Motor neuron (in vitro differentiated cells): ENCODE measurements around the gene TOR1A. TPM values are rescaled to one million over a fixed set of nuclear protein-coding genes. Genes with fewer than 3 reads are reported as not detected.

Experiments
- ATAC-seq, 8 experiments: fragments of 200-7000 bp; cut with Tn5 transposase; replicated peaks in 6 of 8; 2 replicates each; pipeline ENCODE4 v1.8.0; 2021; ENCODE audit warnings: mild to moderate bottlenecking in 8 of 8, moderate library complexity in 8 of 8
- H3K27ac ChIP-seq, 2 donors: fragments of 250-450 bp; sonication (Bioruptor Pico); 2 replicates each; pipeline ENCODE4 v1.9.0; 2021; ENCODE audit warnings: antibody characterized with exemption in 2 of 2, mild to moderate bottlenecking in 2 of 2, moderate library complexity in 1 of 2
- H3K4me1 ChIP-seq, 2 donors: fragments of 250-450 bp; sonication (Bioruptor Pico); replicated peaks in 1 of 2; 2 replicates each; pipeline ENCODE4 v1.6.1; 2021; ENCODE audit warnings: antibody characterized with exemption in 2 of 2, mild to moderate bottlenecking in 2 of 2, moderate library complexity in 1 of 2
- H3K4me3 ChIP-seq, 5 donors: fragments of 250-450 bp; sonication (Bioruptor Pico); 2 replicates each; pipeline ENCODE4 v1.9.0; 2021; ENCODE audit warnings: antibody characterized with exemption in 5 of 5, mild to moderate bottlenecking in 5 of 5, moderate library complexity in 4 of 5
- WGBS, 10 experiments: fragments of 450-650 bp; shearing (Covaris generic); methylation state at CpG; one replicate each; pipeline ENCODE4 v1.0.0; 2022; 5-methylcytosine and 5-hydroxymethylcytosine counted together
- in situ Hi-C, 9 experiments: fragments of 400-800 bp; cut with MboI; loops; one replicate each; pipeline ENCODE4 v1.15.0; 2021; ENCODE audit warnings: low sequenced_read_pairs in 9 of 9, low pct_unique_long_range_greater_than_20kb in 2 of 9; ENCODE audit not compliant: unreplicated experiment in 9 of 9
- total RNA-seq, 8 experiments: library from RNA; unstranded; fragments of 300-600 nt; gene quantifications; 2 replicates each; pipeline versions ENCODE4 v1.2.3 to v1.2.4, GENCODE V29; 2022

TOR1A gene
- total RNA-seq, 8 experiments from 2014 or later = 19.8 to 46.2 (median 34.6) TPM

DNA sequence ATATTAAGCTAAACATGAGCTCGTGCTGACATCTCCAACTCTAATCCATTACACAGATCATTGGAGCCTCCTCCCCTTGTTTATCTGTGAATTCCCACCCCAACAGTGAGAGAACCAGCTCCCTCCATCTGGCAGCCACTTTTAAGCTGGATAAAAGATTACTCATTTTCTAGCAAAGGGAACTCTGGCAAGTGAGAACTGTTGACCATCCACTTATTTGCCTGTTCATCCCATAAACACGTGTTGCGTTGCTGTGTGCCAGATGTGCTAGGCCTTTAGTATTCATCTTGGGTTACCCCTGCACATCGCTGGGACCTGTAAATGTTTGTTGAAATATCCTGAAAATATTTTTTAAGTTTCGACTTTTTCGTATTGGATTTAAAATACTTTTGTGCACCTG is 2.4 kb upstream of the TOR1A start:
- peaks cover 6% of the 10 kb centered on the region in 2 donors for H3K4me1 ChIP-seq
- in situ Hi-C loops = no loop called here
- H3K27ac ChIP-seq = no peak overlapping the region
- 8 to 97% (median 74%) methylated on average over 1 to 6 of the region's 6 CpGs; no CpG with 5 or more reads in 1 of the 10 experiments for WGBS, 10 experiments
- no peak for ATAC-seq
- no peak overlapping the region for H3K4me3 ChIP-seq

DNA sequence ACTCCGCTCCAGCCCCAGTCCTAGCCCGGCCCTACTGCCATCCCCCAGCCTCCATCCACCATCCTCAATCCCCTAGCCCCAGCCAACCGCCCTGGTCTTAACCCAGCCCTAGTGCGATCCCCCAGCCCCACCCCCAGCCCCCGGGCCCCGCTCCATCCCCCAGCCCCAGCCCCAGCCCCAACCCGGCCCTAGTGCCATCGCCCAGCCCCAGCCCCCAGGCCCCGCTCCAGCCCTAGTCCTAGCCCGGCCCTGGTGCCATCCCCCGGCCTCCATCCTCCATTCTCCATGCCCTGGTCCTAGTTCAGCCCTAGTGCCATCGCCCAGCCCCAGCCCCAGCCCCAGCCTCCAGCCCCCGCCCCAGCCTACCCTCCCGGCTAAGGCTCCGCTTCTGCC is 398 bp downstream of the TOR1A start:
- in situ Hi-C loops = no loop called here
- no CpG with 5 or more reads among the region's 15 CpGs for WGBS, 10 experiments
- H3K27ac ChIP-seq = peak overlapping the region; percentile 75 to 83

DNA sequence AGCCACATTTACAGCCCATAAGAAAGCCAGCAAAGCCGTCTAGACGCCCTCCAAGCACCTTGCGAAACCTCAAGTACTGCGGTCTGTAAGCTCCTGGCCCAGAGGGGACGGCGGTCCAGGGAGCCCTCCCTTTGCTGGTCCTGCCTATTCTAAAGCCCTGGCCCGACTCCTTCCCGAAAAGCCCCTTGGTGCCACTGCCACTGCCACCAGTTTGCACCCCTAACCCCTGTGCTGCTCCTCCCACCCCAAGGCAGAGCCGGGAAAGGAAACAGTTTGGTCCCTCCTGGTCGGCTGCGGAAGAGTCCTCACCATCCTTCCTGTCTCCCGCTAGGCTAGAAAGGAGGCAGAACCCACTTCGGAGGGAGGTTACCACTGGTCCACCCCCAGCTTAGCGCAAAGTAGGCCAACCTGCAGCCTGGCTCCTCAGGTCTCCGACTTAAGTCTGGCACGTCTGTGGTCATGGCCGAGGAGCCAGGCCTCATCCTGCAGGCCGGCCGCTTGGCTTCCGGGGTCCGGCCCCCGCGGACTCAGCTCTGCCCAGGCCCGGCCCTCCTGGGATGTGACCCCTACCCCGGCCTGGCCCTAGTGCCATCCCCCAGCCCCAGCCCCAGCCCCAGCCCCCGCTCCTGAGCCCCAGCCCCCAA is 916 bp downstream of the TOR1A start:
- WGBS, 10 experiments = 15 to 70% (median 40%) methylated on average over 1 to 8 of the region's 26 CpGs; no CpG with 5 or more reads in 4 of the 10 experiments
- in situ Hi-C loops = no loop called here
- ATAC-seq = peak; percentile 18 to 38 (median 26)
- Histone ChIP-seq H3K4me3 (peak overlapping the region; percentile 60 to 99 (median 85)), H3K4me1 (peaks cover 6% of the 10 kb centered on the region in 2 donors), H3K27ac (peak overlapping the region in 1 of 2 donors; percentile 47)

More for the DNA sequence above, 398 bp downstream of the TOR1A start:
- ATAC-seq = peak in 7 of 8 experiments; percentile 17 to 63 (median 57)
- Histone ChIP-seq H3K4me1 (peaks cover 6% of the 10 kb centered on the region in 2 donors), H3K4me3 (peak overlapping the region; percentile 60 to 99 (median 85))

DNA sequence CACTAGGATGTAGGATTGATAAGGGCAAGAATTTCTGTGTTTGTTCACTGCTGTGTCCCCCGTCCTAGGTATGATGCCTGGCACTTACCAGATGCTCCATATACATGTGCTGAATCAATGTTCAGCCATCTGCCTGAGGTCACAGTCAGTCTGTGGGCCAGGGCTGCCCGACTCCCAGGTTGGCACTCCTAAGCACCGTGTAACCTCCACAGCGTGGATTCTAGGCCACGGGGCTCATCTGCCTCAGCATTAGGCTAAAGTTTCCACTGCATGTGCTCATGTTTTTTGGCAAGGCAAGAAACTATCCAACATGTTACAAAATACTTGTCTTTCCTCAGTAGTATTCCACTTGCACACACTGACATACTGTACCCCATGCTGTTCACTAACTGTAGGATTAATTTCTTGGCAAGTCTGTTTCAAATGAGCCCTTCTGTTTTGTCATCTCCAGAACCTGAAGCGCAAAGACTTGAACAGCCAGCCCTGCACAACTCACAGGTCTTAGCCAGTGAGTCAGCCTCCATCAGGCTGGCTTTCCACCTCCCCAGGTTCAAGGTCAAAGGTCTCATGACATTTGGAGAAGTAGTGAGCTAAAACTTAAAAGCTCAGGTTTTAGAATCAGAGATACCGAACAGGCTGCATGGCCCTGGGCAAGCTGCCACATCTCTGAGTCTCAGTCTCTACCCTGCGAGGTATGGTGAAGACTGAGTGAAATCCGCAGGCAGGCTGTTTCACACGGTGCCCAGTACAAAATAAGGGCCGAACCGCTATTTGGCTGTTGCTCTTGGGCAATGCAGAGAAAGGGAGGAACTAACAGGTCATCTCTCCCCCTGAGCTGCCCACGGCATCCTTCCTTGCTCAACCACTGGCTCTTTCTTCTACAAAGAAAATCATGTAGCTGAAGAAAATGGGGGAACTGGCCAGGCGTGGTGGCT is 7.2 kb downstream of the TOR1A start:
- no peaks in the 10 kb centered on the region for H3K4me1 ChIP-seq
- WGBS, 10 experiments = 85 to 100% (median 97%) methylated on average over 1 to 6 of the region's 14 CpGs; no CpG with 5 or more reads in 1 of the 10 experiments
- H3K27ac ChIP-seq = no peak overlapping the region
- no peak for ATAC-seq
- in situ Hi-C loops = no loop called here
- H3K4me3 ChIP-seq = no peak overlapping the region

DNA sequence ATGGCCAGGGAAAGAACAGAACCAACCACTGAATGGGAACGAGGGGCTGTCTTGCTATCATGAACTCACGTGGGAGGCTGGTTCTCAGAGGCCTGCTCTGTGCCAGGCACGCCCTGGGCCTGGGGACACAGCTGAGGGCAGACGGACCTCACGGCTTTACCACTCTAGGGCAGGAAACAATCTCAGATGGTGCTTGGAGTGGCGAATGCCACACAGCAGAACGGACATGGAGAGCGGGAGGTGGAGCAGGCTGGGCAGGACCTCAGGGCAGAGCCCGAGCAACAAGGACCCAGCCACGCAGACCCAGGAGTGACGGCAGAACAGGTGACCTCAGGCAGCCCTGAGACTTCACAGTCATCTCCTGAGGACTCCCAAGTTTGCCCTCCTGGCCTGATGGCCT is 8.7 kb downstream of the TOR1A start:
- H3K4me1 ChIP-seq = no peaks in the 10 kb centered on the region
- H3K4me3 ChIP-seq = no peak overlapping the region
- in situ Hi-C loops = no loop called here
- 80 to 100% (median 100%) methylated on average over 1 to 2 of the region's 11 CpGs; no CpG with 5 or more reads in 5 of the 10 experiments for WGBS, 10 experiments
- H3K27ac ChIP-seq = no peak overlapping the region
- ATAC-seq = peak in 5 of 8 experiments; percentile 6 to 20 (median 13)

DNA sequence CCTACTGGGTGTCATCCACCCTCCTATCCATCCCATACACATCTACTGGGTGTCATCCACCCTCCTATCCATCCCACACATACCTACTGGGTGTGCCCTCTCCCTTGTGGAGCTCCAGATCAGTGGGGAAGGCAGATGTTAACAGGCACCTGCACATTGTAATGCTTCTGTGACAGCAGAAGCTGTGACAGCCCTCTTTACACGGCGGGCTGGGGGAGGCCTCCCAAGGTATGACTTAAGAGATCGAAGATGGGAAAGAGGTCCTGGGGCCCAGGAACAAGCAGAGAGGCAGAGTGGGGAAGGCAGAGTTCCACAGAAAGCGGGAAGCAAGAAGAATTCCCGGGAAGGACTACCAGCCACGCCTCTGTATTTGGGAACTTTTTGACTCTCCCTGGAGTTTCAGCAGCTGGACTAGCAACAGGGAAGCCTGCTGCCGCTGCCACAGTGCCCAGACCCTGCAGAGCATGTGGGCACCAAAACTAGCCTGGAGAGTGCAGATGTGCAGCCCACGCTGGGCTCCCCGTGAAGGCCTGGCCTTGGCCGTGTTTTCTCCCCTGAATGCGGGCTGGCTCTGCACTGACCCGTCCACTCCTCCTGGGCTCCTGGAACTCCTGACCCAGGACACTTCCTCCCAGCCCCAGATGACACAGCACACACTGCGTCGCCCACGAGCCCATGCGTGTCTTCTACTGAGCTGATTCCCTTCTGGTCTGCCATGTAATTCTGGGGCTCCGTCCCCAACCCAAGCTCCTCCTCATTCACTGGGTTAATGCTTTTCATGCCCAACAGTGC is 9.3 kb downstream of the TOR1A start:
- no peak overlapping the region for H3K4me3 ChIP-seq

DNA sequence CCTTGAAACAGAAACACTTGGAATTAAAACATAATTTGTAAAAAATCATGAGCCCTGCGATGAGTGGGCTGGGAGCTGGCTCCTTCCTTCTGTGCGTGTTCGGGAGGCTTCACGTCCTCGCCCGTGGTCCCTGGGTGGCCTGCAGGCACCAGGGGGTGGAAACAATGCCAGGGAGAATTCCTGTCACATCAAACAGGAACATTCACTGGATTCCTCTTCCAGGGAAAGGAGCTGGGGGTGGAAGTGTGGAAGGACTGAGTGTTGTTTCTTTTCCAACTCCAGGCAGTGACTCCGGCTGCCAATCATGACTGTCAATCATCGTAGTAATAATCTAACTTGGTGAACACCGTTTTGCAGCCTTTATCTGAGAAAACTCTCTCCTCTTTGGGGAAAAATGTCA is 10.3 kb downstream of the TOR1A start:
- Histone ChIP-seq H3K4me1 (no peaks in the 10 kb centered on the region), H3K4me3 (no peak overlapping the region), H3K27ac (no peak overlapping the region)
- in situ Hi-C loops = no loop called here
- no peak for ATAC-seq
- 75 to 100% (median 90%) methylated on average over 1 to 6 of the region's 9 CpGs; no CpG with 5 or more reads in 5 of the 10 experiments for WGBS, 10 experiments

More for the DNA sequence above, 9.3 kb downstream of the TOR1A start:
- Histone ChIP-seq H3K27ac (no peak overlapping the region), H3K4me1 (no peaks in the 10 kb centered on the region)
- 81 to 100% (median 96%) methylated on average over 1 to 5 of the region's 17 CpGs; no CpG with 5 or more reads in 2 of the 10 experiments for WGBS, 10 experiments
- peak in 3 of 8 experiments; percentile 7 to 18 (median 13) for ATAC-seq
- in situ Hi-C loops = no loop called here

DNA sequence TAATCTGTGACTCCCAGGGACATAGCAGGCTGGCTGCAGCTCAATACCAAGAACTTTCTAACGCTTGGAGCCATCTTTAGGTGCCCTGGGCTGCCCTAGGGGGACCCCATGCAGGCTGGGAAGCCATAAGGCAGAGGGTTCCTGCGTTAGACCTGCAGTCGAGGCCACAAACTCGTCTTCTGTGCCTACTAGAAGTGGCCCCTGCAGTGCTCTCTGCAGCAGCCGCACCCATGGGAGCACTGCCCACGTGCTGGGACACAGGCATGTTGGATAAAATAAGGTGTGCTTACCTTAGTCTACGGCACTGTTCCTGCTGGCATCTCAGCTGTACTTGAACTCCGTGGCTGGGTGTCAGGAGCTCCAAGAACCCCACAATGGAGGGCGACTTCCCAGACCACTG is 11.6 kb downstream of the TOR1A start:
- 0 to 95% (median 80%) methylated on average over 1 to 3 of the region's 9 CpGs; no CpG with 5 or more reads in 6 of the 10 experiments for WGBS, 10 experiments
- in situ Hi-C loops = no loop called here

DNA sequence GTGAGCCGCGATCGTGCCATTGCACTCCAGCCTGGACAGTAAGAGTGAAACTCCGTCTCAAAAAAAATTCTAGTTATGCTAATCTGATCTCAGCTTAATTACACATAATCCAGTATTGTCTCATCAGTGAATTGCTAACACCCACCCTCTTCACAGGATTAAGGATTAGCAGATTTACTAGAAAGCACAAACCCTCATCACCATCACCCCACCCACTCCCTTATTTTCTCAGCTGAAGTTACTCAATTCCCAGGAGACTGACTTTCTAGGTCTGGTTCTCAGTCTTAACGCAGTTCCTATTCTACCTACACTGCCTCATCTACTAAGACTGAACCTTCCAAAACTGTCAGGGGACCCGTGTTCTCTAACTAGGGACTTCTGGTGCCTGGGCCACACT is 12.0 kb downstream of the TOR1A start:
- in situ Hi-C loops = no loop called here
- H3K4me1 ChIP-seq = no peaks in the 10 kb centered on the region
- 75 to 100% (median 100%) methylated on average over 1 to 4 of the region's 6 CpGs; no CpG with 5 or more reads in 6 of the 10 experiments for WGBS, 10 experiments
- H3K4me3 ChIP-seq = no peak overlapping the region
- no peak overlapping the region for H3K27ac ChIP-seq
- peak in 1 of 8 experiments; percentile 20 for ATAC-seq

More for the DNA sequence above, 11.6 kb downstream of the TOR1A start:
- ATAC-seq = peak in 1 of 8 experiments; percentile 13
- H3K27ac ChIP-seq = no peak overlapping the region
- H3K4me1 ChIP-seq = no peaks in the 10 kb centered on the region
- H3K4me3 ChIP-seq = no peak overlapping the region

DNA sequence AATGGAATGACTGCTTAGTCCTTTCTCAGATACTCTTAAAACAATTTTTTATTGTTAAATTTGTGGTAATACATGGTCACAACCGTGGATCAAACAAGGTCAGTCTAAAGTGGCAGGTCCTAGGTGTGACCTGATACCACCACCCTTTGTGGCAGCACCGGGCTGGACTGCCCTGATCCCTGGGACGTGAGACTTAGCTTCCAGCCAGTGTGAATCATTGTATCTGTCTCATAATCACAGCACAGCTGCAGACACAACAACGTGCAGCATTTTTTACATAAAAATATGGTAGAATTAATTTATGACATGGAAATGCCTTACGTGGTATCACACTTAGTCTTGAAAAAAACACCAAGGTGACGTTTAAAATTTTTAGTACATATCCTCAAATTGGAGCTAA is 13.1 kb downstream of the TOR1A start:
- no peak overlapping the region for H3K4me3 ChIP-seq
- 66 to 100% (median 88%) methylated on average over 2 to 6 of the region's 6 CpGs; no CpG with 5 or more reads in 3 of the 10 experiments for WGBS, 10 experiments

DNA sequence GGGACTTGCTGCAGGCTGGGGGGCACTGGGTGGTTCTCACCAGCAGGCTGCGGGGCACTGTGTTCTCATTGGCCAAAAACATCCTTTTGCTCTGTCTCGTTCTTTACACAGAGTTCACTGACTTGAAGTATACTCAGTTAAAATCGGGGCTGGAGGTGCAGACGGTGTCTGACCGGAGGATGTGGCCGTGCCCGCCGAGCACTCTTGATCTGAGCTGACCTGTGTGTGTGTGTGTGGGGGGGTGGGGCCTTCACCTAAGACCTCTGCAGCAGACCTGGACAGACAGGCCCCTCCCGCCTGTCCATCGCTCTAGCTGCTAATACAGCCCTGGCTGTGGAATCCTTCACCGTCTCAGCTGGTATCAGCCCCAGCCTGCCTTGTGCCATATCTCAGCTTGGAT is 13.8 kb downstream of the TOR1A start:
- Histone ChIP-seq H3K4me1 (no peaks in the 10 kb centered on the region), H3K4me3 (no peak overlapping the region), H3K27ac (no peak overlapping the region)
- in situ Hi-C loops = no loop called here
- peak in 2 of 8 experiments; percentile 8 to 26 for ATAC-seq
- 69 to 100% (median 88%) methylated on average over 1 to 8 of the region's 11 CpGs; no CpG with 5 or more reads in 5 of the 10 experiments for WGBS, 10 experiments

More for the DNA sequence above, 13.1 kb downstream of the TOR1A start:
- in situ Hi-C loops = no loop called here
- ATAC-seq = no peak
- no peaks in the 10 kb centered on the region for H3K4me1 ChIP-seq
- H3K27ac ChIP-seq = no peak overlapping the region

DNA sequence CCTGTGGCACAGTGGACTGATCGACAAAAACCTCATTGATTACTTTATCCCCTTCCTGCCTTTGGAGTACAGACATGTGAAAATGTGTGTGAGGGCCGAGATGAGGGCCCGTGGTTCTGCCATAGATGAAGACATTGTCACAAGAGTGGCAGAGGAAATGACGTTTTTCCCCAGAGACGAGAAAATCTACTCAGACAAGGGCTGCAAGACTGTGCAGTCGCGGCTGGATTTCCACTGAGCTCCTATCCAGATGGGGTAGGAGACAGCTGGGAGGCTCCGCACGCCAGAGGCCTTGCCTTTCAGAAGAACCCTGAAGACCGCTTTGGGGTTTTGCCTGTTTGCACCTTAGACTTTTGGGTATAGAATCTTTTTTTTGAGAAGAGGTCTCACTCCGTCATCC is 14.6 kb downstream of the TOR1A start:
- 60 to 100% (median 95%) methylated on average over 1 to 6 of the region's 11 CpGs; no CpG with 5 or more reads in 1 of the 10 experiments for WGBS, 10 experiments
- H3K27ac ChIP-seq = no peak overlapping the region
- in situ Hi-C loops = no loop called here
- no peak for ATAC-seq
- no peak overlapping the region for H3K4me3 ChIP-seq
- H3K4me1 ChIP-seq = peaks cover under 1 to 1% of the 10 kb centered on the region in 2 donors
